Ovary (tissue), 9 donors: ENCODE results near the gene COMMD10. TPM values are rescaled to one million over a fixed set of nuclear protein-coding genes. Genes with fewer than 3 reads are reported as not detected.

Source experiments
- DNase-seq, 5 donors: peaks; one replicate each; pipeline ENCODE4 v3.0.0-alpha.2; 2019 to 2020
- H3K27ac ChIP-seq, 2 donors: fragments of 200-600 bp; one replicate each; pipeline versions ENCODE4 v1.5.1 to v1.8.0; 2019 to 2022
- H3K27me3 ChIP-seq: fragments of 200-600 bp; one replicate; pipeline ENCODE4 v1.8.0; 2022
- H3K36me3 ChIP-seq: fragments of 200-600 bp; sonication (generic); one replicate; pipeline ENCODE4 v1.5.1; 2019
- H3K4me1 ChIP-seq: one replicate; pipeline ENCODE4 v1.8.1; 2013; ENCODE audit warnings: mild to moderate bottlenecking, moderate library complexity; ENCODE audit not compliant: insufficient read depth
- H3K4me3 ChIP-seq: fragments of 200-600 bp; sonication (generic); one replicate; pipeline ENCODE4 v1.5.1; 2017
- H3K9me3 ChIP-seq, 2 donors: fragments of 200-600 bp in 1 of 2; sonication (generic) in 1 of 2; one replicate each; pipeline versions ENCODE4 v1.5.1 to v1.8.1; 2013 to 2019; ENCODE audit warnings: mild to moderate bottlenecking in 1 of 2, moderate library complexity in 1 of 2
- EP300 ChIP-seq: sonication (generic); formaldehyde crosslinking; IDR thresholded peaks from one replicate; pipeline ENCODE4 v1.6.1; 2017; ENCODE audit warnings: antibody characterized with exemption
- POLR2A ChIP-seq: fragments of 450-650 bp; IDR thresholded peaks from one replicate; pipeline ENCODE4 v1.6.1; 2017; ENCODE audit warnings: antibody characterized with exemption, mild to moderate bottlenecking, moderate library complexity
- WGBS, 3 donors: extraction: QIAGEN DNeasy Blood & Tissue Kit in 1 of 3; methylation state at CpG; one replicate each; pipeline versions ENCODE4 v1.1.5 to v1.1.7; 2013 to 2017; 5-methylcytosine and 5-hydroxymethylcytosine counted together
- intact Hi-C, 4 donors: fragments of 100-400 bp; cut with DNase I; formaldehyde crosslinking; loops; one replicate each; pipeline versions ENCODE4 v1.11.0 to v1.15.1; 2022 to 2023
- polyA plus RNA-seq, 2 donors: library from polyadenylated mRNA; stranded (reverse); fragments of 200-250 nt in 1 of 2; fragments of 350-450 nt in 1 of 2; fragmentation: Illumina TruSeq in 1 of 2; extraction: RNeasy Lipid Tissue Mini Kit (QIAGEN cat#74804) in 1 of 2; gene quantifications; one replicate each; pipeline ENCODE4 v1.2.3, GENCODE V29; 2013 to 2014
- total RNA-seq, 7 donors: library from RNA; depleted of rRNA in 2 of 7; stranded (reverse); fragments of >200 nt in 2 of 7; fragmentation: NEBNext Ultra II Directional in 3 of 7; extraction: Animal tissue kit (Norgen Biotek cat#: 25700) in 3 of 7; gene quantifications; one replicate each; pipeline versions ENCODE4 v1.1.0 to v1.2.4, GENCODE V29; 2016 to 2023
- TF ChIP-seq, protein P1 (sequence below), 3 donors: fragments of 450-650 bp in 2 of 3; fragments of 200-600 bp in 1 of 3; IDR thresholded peaks; one replicate each; pipeline versions ENCODE4 v1.5.1 to v1.8.0; 2016 to 2022; ENCODE audit warnings: antibody characterized with exemption in 3 of 3, mild to moderate bottlenecking in 1 of 3
- donor health status: DM: no; HTN: no; CAD: no; lungs with moderate emphysema.
- donor health status: DM: no; HTN: no; CAD: no.
- donor health status: Bipolar disorder and iron deficiency.
- donor health status: DM: yes; HTN: yes; CAD: no.
- donor health status: DM: no; HTN: no; CAD: no.
- donor health status: DM: yes; HTN: yes; CAD: no.

Gene COMMD10
- total and polyA plus RNA-seq, 9 donors, result 19.6 to 45.9 (median 26.2) TPM

DNA sequence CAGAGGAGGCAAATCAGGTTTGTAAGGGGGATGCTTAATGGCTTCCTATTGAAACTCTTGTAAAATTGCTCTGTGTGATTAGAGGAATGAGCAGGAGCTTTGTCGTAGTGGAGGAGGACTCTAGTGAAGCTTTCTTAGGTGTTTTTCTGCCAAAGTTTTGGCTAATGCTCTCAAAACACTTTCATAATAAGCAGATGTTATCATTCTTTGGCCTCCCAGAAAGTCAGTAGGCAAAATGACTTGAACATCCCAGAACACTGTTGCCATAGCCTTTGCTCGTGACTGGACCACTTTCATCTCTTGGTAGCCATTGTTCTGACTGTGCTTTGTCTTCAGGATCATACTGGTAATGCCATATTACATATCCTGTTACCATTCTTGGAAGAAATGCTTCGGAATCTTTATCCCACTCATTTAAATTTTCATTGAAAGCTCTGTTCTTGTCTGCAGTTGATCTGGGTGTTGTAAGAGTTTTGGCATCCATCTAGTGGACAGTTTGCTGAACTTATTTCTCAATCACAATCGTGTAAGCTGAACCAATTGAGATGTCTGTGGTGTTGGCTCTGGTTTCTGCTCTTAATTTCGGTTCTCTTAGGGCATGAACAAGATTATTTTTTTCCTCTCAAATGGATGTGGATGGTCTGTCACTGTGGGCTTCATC, 187.6 kb downstream of the COMMD10 start:
- H3K27me3 ChIP-seq, result no peaks in the 10 kb centered on the region
- intact Hi-C loops, result no loop called here
- H3K36me3 ChIP-seq, result no peaks in the 10 kb centered on the region
- H3K9me3 ChIP-seq, result no peaks in the 10 kb centered on the region
- H3K27ac ChIP-seq, result no peak overlapping the region
- no peak for DNase-seq
- no peak overlapping the region for H3K4me3 ChIP-seq
- 67 to 70% (median 70%) methylated on average over 5 of the region's 5 CpGs for WGBS, 3 donors
- H3K4me1 ChIP-seq, result no peaks in the 10 kb centered on the region
- TF ChIP-seq POLR2A (no peak), EP300 (no peak)
- TF ChIP-seq, protein P1, sequence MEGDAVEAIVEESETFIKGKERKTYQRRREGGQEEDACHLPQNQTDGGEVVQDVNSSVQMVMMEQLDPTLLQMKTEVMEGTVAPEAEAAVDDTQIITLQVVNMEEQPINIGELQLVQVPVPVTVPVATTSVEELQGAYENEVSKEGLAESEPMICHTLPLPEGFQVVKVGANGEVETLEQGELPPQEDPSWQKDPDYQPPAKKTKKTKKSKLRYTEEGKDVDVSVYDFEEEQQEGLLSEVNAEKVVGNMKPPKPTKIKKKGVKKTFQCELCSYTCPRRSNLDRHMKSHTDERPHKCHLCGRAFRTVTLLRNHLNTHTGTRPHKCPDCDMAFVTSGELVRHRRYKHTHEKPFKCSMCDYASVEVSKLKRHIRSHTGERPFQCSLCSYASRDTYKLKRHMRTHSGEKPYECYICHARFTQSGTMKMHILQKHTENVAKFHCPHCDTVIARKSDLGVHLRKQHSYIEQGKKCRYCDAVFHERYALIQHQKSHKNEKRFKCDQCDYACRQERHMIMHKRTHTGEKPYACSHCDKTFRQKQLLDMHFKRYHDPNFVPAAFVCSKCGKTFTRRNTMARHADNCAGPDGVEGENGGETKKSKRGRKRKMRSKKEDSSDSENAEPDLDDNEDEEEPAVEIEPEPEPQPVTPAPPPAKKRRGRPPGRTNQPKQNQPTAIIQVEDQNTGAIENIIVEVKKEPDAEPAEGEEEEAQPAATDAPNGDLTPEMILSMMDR (IDR thresholded peaks at IDR 0.05), result no peak

DNA sequence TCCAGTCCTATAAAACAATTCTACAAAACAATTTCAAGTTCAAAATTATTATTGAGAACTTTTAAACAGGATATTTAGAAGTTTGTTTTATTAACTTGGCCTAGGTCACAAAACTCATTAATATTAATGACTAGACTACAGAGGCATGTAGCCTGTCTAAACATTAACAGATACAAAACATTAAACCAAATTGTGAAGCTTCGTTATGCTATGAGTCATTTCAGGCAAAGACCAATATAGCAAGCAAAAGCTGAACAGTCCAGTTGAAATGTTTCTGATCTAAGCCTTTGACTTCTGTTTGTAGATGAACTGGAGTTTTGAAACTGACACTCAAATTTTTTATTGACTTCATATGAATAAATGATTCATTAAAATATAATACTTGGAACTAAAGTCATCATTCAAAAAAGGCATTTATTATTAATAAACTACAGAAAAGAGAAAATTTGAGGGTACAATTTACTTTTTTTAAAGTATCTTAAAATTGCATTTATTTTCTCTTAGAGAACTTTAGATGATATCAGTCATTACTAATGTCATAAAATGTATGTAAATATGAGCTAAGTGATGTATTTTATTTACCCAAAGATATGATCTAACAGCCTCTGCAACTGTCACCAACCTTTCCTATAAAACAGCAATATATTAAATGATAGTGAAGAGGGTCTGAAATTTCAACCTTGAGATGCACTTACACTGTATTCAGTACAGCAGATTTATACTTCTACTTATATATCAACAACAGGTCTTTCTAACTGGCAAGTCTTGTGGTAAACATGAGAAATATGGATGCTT, 188.8 kb downstream of the COMMD10 start:
- Histone ChIP-seq H3K4me3 (no peak overlapping the region), H3K27ac (no peak overlapping the region), H3K27me3 (no peaks in the 10 kb centered on the region), H3K9me3 (no peaks in the 10 kb centered on the region), H3K4me1 (no peaks in the 10 kb centered on the region), H3K36me3 (no peaks in the 10 kb centered on the region)
- TF ChIP-seq EP300 (no peak), POLR2A (no peak)
- TF ChIP-seq, protein P1 (IDR thresholded peaks at IDR 0.05), result no peak
- 4 to 17% (median 16%) methylated on average over 1 of the region's 1 CpG for WGBS, 3 donors
- DNase-seq, result no peak
- intact Hi-C loops, result no loop called here

DNA sequence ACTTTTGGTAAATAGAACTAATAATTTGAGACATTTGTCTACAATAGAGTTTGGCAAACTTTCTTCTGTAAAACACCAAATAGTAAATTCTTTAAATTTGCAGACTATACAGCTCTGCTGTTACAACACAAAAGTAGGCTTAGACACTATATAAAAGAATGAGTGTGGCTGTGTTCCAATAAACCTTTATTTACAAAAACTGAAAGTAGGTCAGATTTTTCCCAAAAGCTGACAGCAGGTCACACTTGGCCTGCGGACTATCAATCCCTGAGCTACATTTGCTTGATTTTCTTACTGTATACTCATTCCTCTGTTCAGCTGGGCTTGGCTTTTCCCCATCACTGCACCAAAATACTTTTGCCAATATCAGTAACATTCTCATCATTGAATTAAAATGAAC, 189.4 kb downstream of the COMMD10 start:
- Histone ChIP-seq H3K27ac (no peak overlapping the region), H3K4me1 (no peaks in the 10 kb centered on the region), H3K9me3 (no peaks in the 10 kb centered on the region), H3K4me3 (no peak overlapping the region), H3K36me3 (no peaks in the 10 kb centered on the region), H3K27me3 (no peaks in the 10 kb centered on the region)
- 91 to 95% (median 93%) methylated on average over 1 of the region's 1 CpG for WGBS, 3 donors
- TF ChIP-seq, protein P1 (IDR thresholded peaks at IDR 0.05), result no peak
- no peak for TF ChIP-seq EP300
- no peak for TF ChIP-seq POLR2A
- intact Hi-C loops, result no loop called here
- no peak for DNase-seq

DNA sequence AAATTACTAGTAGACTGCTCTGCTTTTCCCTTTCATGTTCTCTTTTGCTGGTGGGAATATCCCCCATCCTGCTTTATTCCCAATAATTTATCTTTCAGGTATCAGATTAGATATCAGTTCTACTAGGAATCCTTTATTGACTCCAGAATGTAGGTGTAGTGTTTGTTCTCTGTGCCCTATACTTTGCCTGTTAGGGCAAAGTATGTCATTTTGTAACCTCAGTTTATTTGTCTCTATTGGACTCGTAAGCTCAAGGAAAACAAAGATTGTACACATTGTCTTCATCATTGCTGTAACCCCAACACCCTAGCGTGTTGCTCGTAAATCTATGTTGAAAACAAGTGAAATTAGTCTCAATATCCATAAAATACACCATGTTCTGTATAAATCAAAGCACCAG, 190.5 kb downstream of the COMMD10 start:
- intact Hi-C loops, result no loop called here
- TF ChIP-seq EP300 (no peak), POLR2A (no peak)
- TF ChIP-seq, protein P1 (IDR thresholded peaks at IDR 0.05), result no peak
- no peaks in the 10 kb centered on the region for H3K36me3 ChIP-seq
- no peak overlapping the region for H3K4me3 ChIP-seq
- no peaks in the 10 kb centered on the region for H3K4me1 ChIP-seq
- no peak for DNase-seq
- H3K9me3 ChIP-seq, result no peaks in the 10 kb centered on the region
- no peaks in the 10 kb centered on the region for H3K27me3 ChIP-seq
- WGBS, 3 donors, result 95 to 98% (median 96%) methylated on average over 3 of the region's 3 CpGs
- H3K27ac ChIP-seq, result no peak overlapping the region
